Mucosa of stomach (tissue), 1 donor: ENCODE results near the gene HTT.

Experiments
- H3K27me3 ChIP-seq: one replicate; pipeline ENCODE4 v1.7.0; 2013; ENCODE audit warnings: mild to moderate bottlenecking, low read length; ENCODE audit not compliant: control insufficient read depth, insufficient read depth
- H3K36me3 ChIP-seq: one replicate; pipeline ENCODE4 v1.7.0; 2013; ENCODE audit warnings: low read length; ENCODE audit not compliant: control insufficient read depth, insufficient read depth
- H3K4me1 ChIP-seq: one replicate; pipeline ENCODE4 v1.7.0; 2013; ENCODE audit warnings: mild to moderate bottlenecking, low read length; ENCODE audit not compliant: control insufficient read depth, insufficient read depth
- H3K4me3 ChIP-seq: one replicate; pipeline ENCODE4 v1.7.0; 2013; ENCODE audit warnings: low read length
- H3K9ac ChIP-seq: one replicate; pipeline ENCODE4 v1.7.0; 2013; ENCODE audit warnings: mild to moderate bottlenecking, low read length, moderate library complexity
- H3K9me3 ChIP-seq: one replicate; pipeline ENCODE4 v1.7.0; 2013; ENCODE audit warnings: mild to moderate bottlenecking, low read length, moderate library complexity; ENCODE audit not compliant: control insufficient read depth
- donor health status: Pancreatic carcinoma.

The HTT gene

GRCh38 chr4:3205995-3206394, 131.5 kb downstream of the HTT start:
- Histone ChIP-seq H3K27me3 (no peaks in the 10 kb centered on the region), H3K9ac (no peak overlapping the region), H3K4me1 (no peaks in the 10 kb centered on the region), H3K4me3 (no peak overlapping the region), H3K9me3 (no peaks in the 10 kb centered on the region), H3K36me3 (peaks cover 10% of the 10 kb centered on the region)

- Histone ChIP-seq H3K36me3 (peaks cover 10% of the 10 kb centered on the region), H3K27me3 (no peaks in the 10 kb centered on the region), H3K4me1 (no peaks in the 10 kb centered on the region), H3K4me3 (no peak overlapping the region), H3K9me3 (no peaks in the 10 kb centered on the region), H3K9ac (no peak overlapping the region)
Observed at GRCh38 chr4:3206439-3207100, 132.1 kb downstream of the HTT start.

- H3K9me3 ChIP-seq = no peaks in the 10 kb centered on the region
- H3K36me3 ChIP-seq = peaks cover 15% of the 10 kb centered on the region
- H3K9ac ChIP-seq = no peak overlapping the region
- no peaks in the 10 kb centered on the region for H3K4me1 ChIP-seq
- no peaks in the 10 kb centered on the region for H3K27me3 ChIP-seq
- H3K4me3 ChIP-seq = no peak overlapping the region
Observed at GRCh38 chr4:3207531-3208037, 133.1 kb downstream of the HTT start.

- Histone ChIP-seq H3K27me3 (no peaks in the 10 kb centered on the region), H3K4me3 (no peak overlapping the region), H3K9me3 (no peaks in the 10 kb centered on the region), H3K4me1 (no peaks in the 10 kb centered on the region), H3K36me3 (peaks cover 25% of the 10 kb centered on the region), H3K9ac (no peak overlapping the region)
Observed at GRCh38 chr4:3208826-3209225, 134.3 kb downstream of the HTT start.

GRCh38 chr4:3209551-3210325, 135.3 kb downstream of the HTT start:
- H3K36me3 ChIP-seq = peaks cover 27% of the 10 kb centered on the region
- no peak overlapping the region for H3K4me3 ChIP-seq
- H3K9ac ChIP-seq = no peak overlapping the region
- H3K27me3 ChIP-seq = no peaks in the 10 kb centered on the region
- H3K9me3 ChIP-seq = no peaks in the 10 kb centered on the region
- no peaks in the 10 kb centered on the region for H3K4me1 ChIP-seq

- H3K27me3 ChIP-seq = no peaks in the 10 kb centered on the region
- no peak overlapping the region for H3K4me3 ChIP-seq
- peaks cover 27% of the 10 kb centered on the region for H3K36me3 ChIP-seq
- H3K4me1 ChIP-seq = no peaks in the 10 kb centered on the region
- no peaks in the 10 kb centered on the region for H3K9me3 ChIP-seq
- H3K9ac ChIP-seq = no peak overlapping the region
Observed at GRCh38 chr4:3210467-3210866, 136.0 kb downstream of the HTT start.

- H3K9me3 ChIP-seq = no peaks in the 10 kb centered on the region
- no peaks in the 10 kb centered on the region for H3K27me3 ChIP-seq
- peaks cover 36% of the 10 kb centered on the region for H3K36me3 ChIP-seq
- H3K4me1 ChIP-seq = no peaks in the 10 kb centered on the region
- H3K9ac ChIP-seq = no peak overlapping the region
- no peak overlapping the region for H3K4me3 ChIP-seq
Observed at GRCh38 chr4:3211866-3212265, 137.4 kb downstream of the HTT start.

GRCh38 chr4:3212391-3213105, 138.1 kb downstream of the HTT start:
- H3K4me3 ChIP-seq = no peak overlapping the region
- H3K9me3 ChIP-seq = no peaks in the 10 kb centered on the region
- H3K27me3 ChIP-seq = no peaks in the 10 kb centered on the region
- H3K9ac ChIP-seq = no peak overlapping the region
- H3K36me3 ChIP-seq = peaks cover 35% of the 10 kb centered on the region
- H3K4me1 ChIP-seq = no peaks in the 10 kb centered on the region

- Histone ChIP-seq H3K9ac (no peak overlapping the region), H3K4me3 (no peak overlapping the region), H3K4me1 (no peaks in the 10 kb centered on the region), H3K36me3 (peaks cover 34% of the 10 kb centered on the region), H3K27me3 (no peaks in the 10 kb centered on the region), H3K9me3 (no peaks in the 10 kb centered on the region)
Observed at GRCh38 chr4:3213106-3213425, 138.6 kb downstream of the HTT start.

GRCh38 chr4:3213661-3214250, 139.3 kb downstream of the HTT start:
- Histone ChIP-seq H3K9ac (no peak overlapping the region), H3K36me3 (peaks cover 34% of the 10 kb centered on the region), H3K4me3 (no peak overlapping the region), H3K27me3 (no peaks in the 10 kb centered on the region), H3K9me3 (no peaks in the 10 kb centered on the region), H3K4me1 (no peaks in the 10 kb centered on the region)

GRCh38 chr4:3215256-3215655, 140.8 kb downstream of the HTT start:
- Histone ChIP-seq H3K4me3 (no peak overlapping the region), H3K36me3 (peaks cover 34% of the 10 kb centered on the region), H3K9ac (no peak overlapping the region), H3K27me3 (no peaks in the 10 kb centered on the region), H3K4me1 (no peaks in the 10 kb centered on the region), H3K9me3 (no peaks in the 10 kb centered on the region)

- no peak overlapping the region for H3K4me3 ChIP-seq
- H3K9me3 ChIP-seq = no peaks in the 10 kb centered on the region
- no peaks in the 10 kb centered on the region for H3K4me1 ChIP-seq
- no peak overlapping the region for H3K9ac ChIP-seq
- peaks cover 34% of the 10 kb centered on the region for H3K36me3 ChIP-seq
- no peaks in the 10 kb centered on the region for H3K27me3 ChIP-seq
Observed at GRCh38 chr4:3215733-3216132, 141.3 kb downstream of the HTT start.
